Activated T-helper 1 cell treated with anti-CD3 and anti-CD28 coated beads, Interleukin-12 subunit alpha, Interleukin-12 subunit beta, Interleukin-2, Interleukin-4 antibody, amounts not matched to agents 30 ng/mL and 10 ng/mL and 1 ng/mL, durations not matched to agents 14 hours and 24 hours and 36 hours (primary cell): ENCODE data around the gene DYNLT4. TPM values are rescaled to one million over a fixed set of nuclear protein-coding genes. Genes with fewer than 3 reads are reported as not detected.
"Not testable (repeated sequence)": the region's sequence is repeated elsewhere in the genome, so short reads cannot be mapped to it uniquely, and the experiment has no call there.

Source experiments
- DNase-seq: peaks from one replicate; pipeline ENCODE4 v3.0.0; 2021; ENCODE audit warnings: low spot score
- H3K27ac Mint-ChIP-seq: one replicate; pipeline ENCODE4 v1.8.0; 2021; ENCODE audit warnings: mild to moderate bottlenecking, mixed read lengths
- H3K27me3 Mint-ChIP-seq: one replicate; pipeline ENCODE4 v1.8.0; 2022; ENCODE audit warnings: mild to moderate bottlenecking, moderate library complexity, mixed read lengths; ENCODE audit not compliant: insufficient read depth
- H3K36me3 Mint-ChIP-seq: one replicate; pipeline ENCODE4 v1.8.0; 2021; ENCODE audit warnings: low read depth, mixed read lengths
- H3K4me1 Mint-ChIP-seq: one replicate; pipeline ENCODE4 v1.8.0; 2021; ENCODE audit warnings: low read depth, mixed read lengths
- H3K4me3 Mint-ChIP-seq: one replicate; pipeline ENCODE4 v1.8.0; 2021; ENCODE audit warnings: mild to moderate bottlenecking, moderate library complexity, mixed read lengths
- H3K9me3 Mint-ChIP-seq: one replicate; pipeline ENCODE4 v1.8.0; 2021; ENCODE audit warnings: mixed read lengths
- intact Hi-C: fragments of 100-400 bp; cut with micrococcal nuclease; formaldehyde crosslinking; loops from one replicate; pipeline ENCODE4 v1.15.1; 2024
- total RNA-seq: library from RNA; stranded (reverse); gene quantifications from 2 replicates; pipeline ENCODE4 v1.2.3, GENCODE V29; 2022

The DYNLT4 gene
- total RNA-seq, 1 donor from 2014 or later: 0.44 TPM

DNA sequence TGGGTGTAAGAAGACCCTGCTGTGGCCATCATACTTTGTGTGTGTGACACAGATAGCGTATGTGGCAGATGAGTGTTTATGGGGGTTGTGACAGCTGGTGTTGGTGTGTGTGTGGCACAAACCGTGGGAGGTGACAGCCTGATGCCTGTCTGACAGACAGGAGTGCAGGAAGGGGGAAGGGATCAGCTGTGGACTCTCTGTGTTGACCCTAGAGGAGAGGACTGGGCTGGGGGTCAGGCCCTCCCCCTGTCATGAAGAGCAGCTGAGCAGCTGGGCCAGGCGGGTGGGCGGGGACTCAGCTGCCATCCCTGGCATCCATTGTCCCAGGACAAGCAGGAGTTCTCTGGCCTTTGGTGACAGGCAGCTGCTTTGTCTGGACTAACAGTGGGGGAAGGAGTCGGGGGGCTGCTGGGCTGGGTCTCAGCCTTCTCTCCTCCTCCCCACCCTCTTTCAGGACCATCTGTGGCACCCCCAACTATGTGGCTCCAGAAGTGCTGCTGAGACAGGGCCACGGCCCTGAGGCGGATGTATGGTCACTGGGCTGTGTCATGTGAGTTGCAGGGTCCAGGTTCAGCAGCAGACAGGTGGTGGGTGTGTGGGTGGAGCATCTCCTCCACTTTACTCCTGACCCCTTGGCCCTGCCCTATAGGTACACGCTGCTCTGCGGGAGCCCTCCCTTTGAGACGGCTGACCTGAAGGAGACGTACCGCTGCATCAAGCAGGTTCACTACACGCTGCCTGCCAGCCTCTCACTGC lies 4.7 kb downstream of the DYNLT4 start:
- DNase-seq: no peak
- Mint-ChIP-seq H3K27ac (peak overlapping the region; percentile 91), H3K9me3 (no peaks in the 10 kb centered on the region), H3K4me1 (peaks cover 53% of the 10 kb centered on the region), H3K4me3 (peak overlapping the region; percentile 97), H3K36me3 (peaks cover 49% of the 10 kb centered on the region), H3K27me3 (no peaks in the 10 kb centered on the region)
- intact Hi-C loops: loop anchor here (10.0 kb wide), 1 partner anchor 782 kb away; the partner anchor contains the start of gene NASP

DNA sequence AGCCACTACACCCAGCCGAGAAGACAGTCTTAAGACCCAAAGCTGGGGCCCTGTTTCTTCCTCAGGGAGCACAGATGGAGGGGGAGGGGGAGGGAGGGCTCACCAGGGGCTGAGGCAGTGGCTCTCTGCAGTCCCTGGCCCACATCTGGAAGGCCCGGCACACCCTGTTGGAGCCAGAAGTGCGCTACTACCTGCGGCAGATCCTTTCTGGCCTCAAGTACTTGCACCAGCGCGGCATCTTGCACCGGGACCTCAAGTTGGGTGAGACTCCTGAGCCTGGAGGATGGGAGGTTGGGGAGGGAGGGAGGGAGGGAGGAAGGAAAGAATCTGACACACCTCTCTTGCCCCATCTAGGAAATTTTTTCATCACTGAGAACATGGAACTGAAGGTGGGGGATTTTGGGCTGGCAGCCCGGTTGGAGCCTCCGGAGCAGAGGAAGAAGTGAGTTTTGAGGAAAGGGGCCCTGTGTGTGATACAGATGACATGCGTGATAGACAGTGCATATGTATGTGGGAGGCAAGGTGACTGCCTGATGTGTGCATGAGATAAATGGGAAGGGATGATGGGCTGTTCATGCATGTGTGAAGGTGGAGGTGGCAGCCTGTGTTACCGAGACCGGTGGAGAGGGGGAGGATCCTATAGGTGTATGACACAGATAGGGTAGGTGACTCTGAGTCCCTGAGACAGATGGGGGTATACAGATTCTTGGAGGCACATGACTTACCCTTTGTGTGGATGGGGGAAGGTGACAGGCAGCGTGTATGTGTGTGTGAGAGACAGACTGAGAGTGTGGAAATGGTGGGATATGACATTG lies 5.5 kb downstream of the DYNLT4 start:
- Mint-ChIP-seq H3K36me3 (peaks cover 41% of the 10 kb centered on the region), H3K4me1 (peaks cover 45% of the 10 kb centered on the region), H3K9me3 (no peaks in the 10 kb centered on the region), H3K27ac (peak overlapping the region; percentile 91), H3K27me3 (no peaks in the 10 kb centered on the region), H3K4me3 (peak overlapping the region; percentile 97)
- no peak for DNase-seq
- intact Hi-C loops: loop anchor here (1.0 to 10.0 kb wide), 7 partner anchors 8 to 783 kb away; partner anchors contain the start of genes KIF2C, NASP, RNU5D-1 and RPS8

DNA sequence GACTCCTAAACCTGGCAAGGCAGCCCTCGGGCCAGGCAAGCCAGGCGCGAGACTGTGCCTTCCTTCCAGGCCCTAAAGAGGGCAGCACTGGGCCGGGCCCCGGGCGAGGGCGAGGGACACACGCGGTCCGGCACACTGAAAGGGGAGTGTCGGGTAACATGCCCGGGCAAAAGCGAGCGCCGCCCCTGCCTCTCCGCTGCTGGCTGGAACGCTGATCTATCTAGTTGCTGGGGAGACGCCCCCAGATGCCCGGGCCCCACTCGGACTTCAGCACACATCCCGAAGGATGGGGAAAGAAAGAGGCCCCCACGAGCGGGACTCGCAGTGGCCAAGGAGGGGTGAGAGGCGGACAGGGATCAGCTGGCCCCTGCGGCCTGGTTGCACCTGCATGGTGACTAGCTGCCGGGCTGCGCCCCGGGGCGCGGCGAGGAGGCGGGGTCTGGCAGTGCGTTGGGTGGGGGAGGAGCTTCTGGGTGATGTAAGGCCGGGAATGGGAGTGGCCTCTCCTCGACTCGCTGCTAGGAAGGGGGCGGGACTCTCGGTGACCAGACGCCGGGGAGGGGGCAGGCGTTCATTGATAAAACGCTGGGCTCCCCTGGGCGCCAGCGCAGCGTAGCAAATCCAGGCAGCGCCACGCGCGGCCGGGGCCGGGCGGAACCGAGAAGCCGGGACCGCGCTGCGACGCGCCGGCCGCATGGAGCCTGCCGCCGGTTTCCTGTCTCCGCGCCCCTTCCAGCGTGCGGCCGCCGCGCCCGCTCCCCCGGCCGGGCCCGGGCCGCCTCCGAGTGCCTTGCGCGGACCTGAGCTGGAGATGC lies 7.2 kb downstream of the DYNLT4 start, which contains the start of gene PLK3:
Gene PLK3, plus strand, starts transcription at position 608 of the 815 bp plus-strand sequence. Its CDS starts 87 bp downstream, at position 695.
- Mint-ChIP-seq H3K36me3 (peaks cover 32% of the 10 kb centered on the region), H3K27ac (peak within 1 kb of the TSS; percentile 99), H3K9me3 (no peaks in the 10 kb centered on the region), H3K27me3 (no peaks in the 10 kb centered on the region), H3K4me3 (peak within 1 kb of the TSS; percentile 97), H3K4me1 (peaks cover 35% of the 10 kb centered on the region)
- intact Hi-C loops: loop anchor here (2.0 to 10.0 kb wide), 5 partner anchors 13 to 785 kb away; partner anchors contain the start of genes KIF2C, NASP, RNU5D-1 and RPS8
- peak; percentile 97 for DNase-seq

DNA sequence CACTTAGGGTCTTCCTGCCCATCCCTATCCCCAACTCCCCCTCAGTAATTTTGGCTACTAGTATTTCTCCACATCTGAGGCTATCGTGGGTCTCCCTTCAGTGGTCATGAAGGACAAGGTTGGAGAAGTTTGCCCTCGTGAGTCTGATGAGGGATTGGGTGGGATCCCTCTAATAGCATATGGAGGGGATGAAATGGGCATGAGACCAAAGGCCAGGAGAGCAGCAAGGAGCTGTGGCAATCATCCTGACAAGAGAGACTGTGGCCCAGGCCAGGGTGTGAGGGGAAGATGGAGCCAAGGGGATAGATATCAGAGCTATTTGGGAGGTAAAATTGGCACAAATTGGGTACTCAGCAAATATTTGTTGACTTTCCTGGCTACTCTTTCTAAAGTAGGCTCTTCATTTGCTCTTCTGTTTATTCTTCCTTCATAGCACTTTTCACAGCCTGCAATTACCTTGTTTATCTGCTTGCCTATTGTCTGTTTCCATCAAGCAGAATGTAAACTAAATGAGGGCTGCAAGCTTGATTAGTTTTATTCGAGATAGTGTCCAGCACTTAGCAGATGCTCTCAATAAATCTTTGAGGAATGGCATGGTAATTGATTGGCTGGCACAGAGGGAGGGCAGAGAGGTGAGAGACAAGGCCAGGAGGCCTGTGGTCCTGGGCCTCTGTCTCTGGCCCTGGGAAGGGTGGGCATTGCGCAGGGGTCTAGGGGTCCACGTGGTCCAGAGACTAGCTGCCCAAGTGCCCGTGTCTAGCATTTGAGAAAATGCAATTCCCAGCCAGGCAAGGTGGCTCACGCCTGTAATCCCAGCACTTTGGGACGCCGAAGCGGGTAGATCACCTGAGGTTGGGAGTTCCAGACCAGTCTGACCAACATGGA lies 8.4 kb downstream of the DYNLT4 start:
- Mint-ChIP-seq H3K27ac (peak overlapping the region; percentile 99), H3K4me3 (peak overlapping the region; percentile 96), H3K36me3 (peaks cover 21% of the 10 kb centered on the region), H3K9me3 (no peaks in the 10 kb centered on the region), H3K27me3 (no peaks in the 10 kb centered on the region), H3K4me1 (peaks cover 26% of the 10 kb centered on the region)
- no peak for DNase-seq
- intact Hi-C loops: no loop called here

DNA sequence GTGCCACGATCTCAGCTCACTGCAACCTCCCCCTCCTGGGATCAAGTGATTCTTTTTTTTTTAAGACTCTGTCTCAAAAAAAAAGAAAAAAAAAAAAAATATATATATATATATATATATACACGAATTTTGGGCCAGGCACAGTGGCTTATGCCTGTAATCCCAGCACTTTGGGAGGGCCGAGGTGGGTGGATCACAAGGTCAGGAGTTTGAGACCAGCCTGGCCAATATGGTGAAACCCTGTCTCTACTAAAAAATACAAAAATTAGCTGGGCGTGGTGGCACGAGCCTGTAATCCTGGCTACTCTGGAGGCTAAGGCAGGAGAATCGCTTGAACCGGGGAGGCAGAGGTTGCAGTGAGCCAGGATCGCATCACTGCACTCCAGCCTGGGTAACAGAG lies 9.3 kb downstream of the DYNLT4 start:
- intact Hi-C loops, H3K4me3 Mint-ChIP-seq, H3K27ac Mint-ChIP-seq, H3K9me3 Mint-ChIP-seq, H3K27me3 Mint-ChIP-seq, DNase-seq: not testable (repeated sequence)
- Mint-ChIP-seq H3K36me3 (peaks cover 14% of the 10 kb centered on the region), H3K4me1 (peaks cover 18% of the 10 kb centered on the region)

DNA sequence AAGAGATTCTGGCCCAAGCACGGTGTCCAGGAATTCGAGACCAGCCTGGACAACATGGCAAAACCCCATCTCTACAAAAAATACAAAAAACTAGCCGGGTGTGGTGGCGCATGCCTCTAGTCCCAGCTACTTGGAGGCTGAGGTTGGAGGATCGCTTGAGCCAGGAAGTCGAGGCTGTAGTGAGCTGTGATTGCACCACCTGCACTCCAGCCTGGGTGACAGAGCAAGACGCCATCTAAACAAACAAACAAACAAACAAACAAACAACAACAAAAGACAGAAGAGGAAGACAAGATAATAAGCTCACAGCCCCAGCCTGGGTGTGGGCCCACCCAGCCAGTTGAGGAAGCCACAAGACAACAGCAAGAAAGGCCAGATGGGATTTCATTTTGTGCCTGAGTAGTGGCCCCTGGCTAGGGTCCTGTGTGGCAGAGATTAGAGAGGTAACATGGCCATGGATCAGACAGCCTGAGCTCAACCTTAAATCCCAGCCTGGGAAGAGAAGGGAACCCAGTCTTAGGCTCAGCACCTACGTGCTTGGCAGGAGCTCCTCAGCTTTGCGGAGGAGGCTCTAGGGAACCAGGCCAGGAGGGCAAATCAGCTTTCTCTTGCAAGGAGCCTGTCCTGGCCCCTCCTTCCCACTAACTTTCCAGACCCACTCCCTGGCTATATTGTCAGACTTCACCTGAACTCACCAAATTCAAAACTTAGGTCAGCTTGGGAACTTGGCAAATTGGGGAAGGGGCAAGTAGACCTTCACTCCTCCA lies 14.2 kb downstream of the DYNLT4 start:
- Mint-ChIP-seq H3K4me1 (no peaks in the 10 kb centered on the region), H3K36me3 (no peaks in the 10 kb centered on the region)
- intact Hi-C loops: loop anchor here (2.0 kb wide), 1 partner anchor 44 kb away; no protein-coding TSS in a partner anchor

DNA sequence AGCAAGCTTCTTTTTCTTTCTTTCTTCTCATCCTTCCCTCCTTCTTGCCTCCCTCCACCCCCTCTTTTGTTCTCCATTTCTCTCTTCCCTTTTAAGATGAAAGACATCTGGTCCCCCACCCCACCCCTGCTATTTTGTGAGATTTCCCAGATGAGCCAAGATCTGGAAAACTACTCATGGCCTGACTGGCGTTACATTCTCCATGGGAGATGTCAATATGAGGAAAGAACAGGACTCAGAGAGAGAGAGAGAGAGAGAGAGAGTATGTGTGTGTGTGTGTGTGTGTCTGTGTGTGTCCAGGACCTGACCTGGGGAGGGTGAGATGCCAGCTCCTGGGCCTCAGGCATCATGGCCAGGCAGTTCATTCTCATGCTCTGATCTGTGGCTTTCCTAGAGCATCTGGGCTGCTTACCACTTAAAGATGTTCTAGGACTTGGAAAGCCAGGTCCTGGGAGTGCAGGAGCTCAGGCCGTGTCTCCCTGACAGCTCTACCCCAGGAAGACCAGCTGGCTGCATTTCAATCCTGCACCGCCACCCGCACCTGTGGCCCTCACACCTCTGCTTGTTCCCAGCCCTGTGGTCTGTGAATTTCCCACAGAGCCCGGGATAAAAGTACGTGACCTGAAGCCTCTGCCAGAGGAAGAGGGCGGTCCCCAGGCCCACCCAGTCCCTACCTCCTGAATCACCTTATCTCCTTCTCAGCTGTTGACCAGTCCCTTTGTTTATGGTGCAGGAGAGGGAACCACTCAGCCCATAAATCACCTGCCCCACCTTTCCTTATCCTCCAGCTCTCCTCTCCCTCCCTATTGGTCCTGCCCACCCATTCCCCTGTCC lies 16.0 kb downstream of the DYNLT4 start:
- H3K27ac Mint-ChIP-seq: no peak overlapping the region
- H3K27me3 Mint-ChIP-seq: no peaks in the 10 kb centered on the region
- H3K9me3 Mint-ChIP-seq: no peaks in the 10 kb centered on the region
- DNase-seq: no peak
- H3K36me3 Mint-ChIP-seq: no peaks in the 10 kb centered on the region
- peaks cover 6% of the 10 kb centered on the region for H3K4me1 Mint-ChIP-seq
- intact Hi-C loops: no loop called here
- H3K4me3 Mint-ChIP-seq: no peak overlapping the region

More for the DNA sequence above, 14.2 kb downstream of the DYNLT4 start:
- no peak for DNase-seq
- no peak overlapping the region for H3K4me3 Mint-ChIP-seq
- no peak overlapping the region for H3K27ac Mint-ChIP-seq
- H3K9me3 Mint-ChIP-seq: no peaks in the 10 kb centered on the region
- H3K27me3 Mint-ChIP-seq: no peaks in the 10 kb centered on the region

DNA sequence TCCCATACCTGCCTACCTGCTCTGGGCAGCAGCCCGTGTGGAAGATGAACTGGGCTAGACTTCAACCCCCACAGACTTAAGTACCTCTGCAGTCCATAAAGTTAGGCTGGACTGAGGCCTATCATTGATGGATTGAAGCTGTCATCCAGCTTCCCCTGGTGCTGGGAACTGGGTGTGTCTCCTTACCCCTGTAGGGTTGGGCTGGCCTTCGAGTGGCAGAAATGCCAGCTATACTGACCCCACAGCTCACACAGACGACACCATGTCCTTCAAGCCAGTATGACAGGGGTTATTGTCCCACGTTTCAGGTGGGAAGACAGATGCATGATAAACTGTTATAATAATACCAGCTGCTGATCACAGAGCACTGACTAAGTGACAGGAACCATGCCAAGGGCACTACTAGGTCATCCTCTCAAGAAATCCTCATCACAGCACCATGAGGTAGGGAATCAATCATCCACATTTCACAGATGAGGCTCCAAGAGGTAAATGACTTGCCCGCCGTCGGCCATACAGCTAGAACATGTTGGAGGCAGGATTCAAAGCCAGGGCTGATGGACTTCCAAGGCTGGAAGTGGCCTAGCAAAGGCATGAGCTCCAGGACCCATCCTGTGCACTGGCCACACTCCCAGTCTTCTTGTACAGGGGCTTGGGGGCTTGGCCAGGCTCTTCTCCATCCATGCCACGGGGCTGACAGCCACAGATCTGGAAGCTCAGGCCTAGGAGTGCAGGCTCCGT lies 18.9 kb downstream of the DYNLT4 start, which contains the start of gene BEST4:
Gene BEST4, minus strand, starts transcription at position 51 of the 741 bp plus-strand sequence. CDS start 465 bp downstream, outside the sequence.
- no peak within 1 kb of the TSS for H3K4me3 Mint-ChIP-seq
- intact Hi-C loops: loop anchor here (10.0 kb wide), 1 partner anchor 1943 kb away; the partner anchor contains the start of gene ZNF691
- H3K4me1 Mint-ChIP-seq: peaks cover 28% of the 10 kb centered on the region
- H3K36me3 Mint-ChIP-seq: peaks cover under 1% of the 10 kb centered on the region
- no peak for DNase-seq
- H3K27ac Mint-ChIP-seq: no peak within 1 kb of the TSS
- no peaks in the 10 kb centered on the region for H3K9me3 Mint-ChIP-seq
- no peaks in the 10 kb centered on the region for H3K27me3 Mint-ChIP-seq

DNA sequence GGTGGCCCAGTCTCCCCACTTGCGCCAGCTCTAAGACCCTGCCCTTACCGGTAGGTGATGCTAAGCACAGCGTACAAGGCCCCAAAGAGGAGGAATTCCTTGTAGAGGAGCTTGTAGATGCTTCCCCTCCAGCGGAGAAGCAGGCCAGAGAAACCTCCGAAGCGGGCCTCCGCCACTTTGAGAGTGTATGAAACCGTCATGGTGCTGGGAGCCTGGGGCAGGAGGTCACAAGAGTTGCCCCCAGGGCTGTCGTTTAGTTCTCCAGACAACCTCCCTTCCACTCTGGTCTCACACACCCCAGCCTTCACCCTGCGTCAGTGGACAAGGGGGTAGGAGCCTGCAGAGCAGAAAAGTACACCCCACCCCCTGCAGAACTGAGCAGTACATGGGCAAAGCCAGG lies 19.6 kb downstream of the DYNLT4 start:
- DNase-seq: no peak
- H3K27me3 Mint-ChIP-seq: no peaks in the 10 kb centered on the region
- no peak overlapping the region for H3K4me3 Mint-ChIP-seq
- H3K27ac Mint-ChIP-seq: no peak overlapping the region
- H3K36me3 Mint-ChIP-seq: peaks cover 6% of the 10 kb centered on the region
- intact Hi-C loops: loop anchor here (2.0 to 10.0 kb wide), 2 partner anchors 13 to 1943 kb away; partner anchors contain the start of genes PLK3 and ZNF691
- H3K4me1 Mint-ChIP-seq: peaks cover 32% of the 10 kb centered on the region
- H3K9me3 Mint-ChIP-seq: no peaks in the 10 kb centered on the region
